Measurements from ENCODE around the gene C14orf180. TPM values are rescaled to one million over a fixed set of nuclear protein-coding genes. Genes with fewer than 3 reads are reported as not detected.

The C14orf180 gene
- total and polyA plus RNA-seq, 10 of the 15 experiments (the other 5 are each of a cell fraction or from before 2014, with no cell fraction given): not detected

- TF ChIP-seq CHD2 (IDR thresholded peaks at IDR 0.05; ENCODE audit: borderline replicate concordance, low read depth, low read length) (no peak), FOXM1 (IDR thresholded peaks at IDR 0.05; ENCODE audit: low read depth, low read length) (no peak), SMAD1 (IDR thresholded peaks at IDR 0.05; ENCODE audit: low read depth, partially characterized antibody) (no peak)
- TF ChIP-seq, protein P1, sequence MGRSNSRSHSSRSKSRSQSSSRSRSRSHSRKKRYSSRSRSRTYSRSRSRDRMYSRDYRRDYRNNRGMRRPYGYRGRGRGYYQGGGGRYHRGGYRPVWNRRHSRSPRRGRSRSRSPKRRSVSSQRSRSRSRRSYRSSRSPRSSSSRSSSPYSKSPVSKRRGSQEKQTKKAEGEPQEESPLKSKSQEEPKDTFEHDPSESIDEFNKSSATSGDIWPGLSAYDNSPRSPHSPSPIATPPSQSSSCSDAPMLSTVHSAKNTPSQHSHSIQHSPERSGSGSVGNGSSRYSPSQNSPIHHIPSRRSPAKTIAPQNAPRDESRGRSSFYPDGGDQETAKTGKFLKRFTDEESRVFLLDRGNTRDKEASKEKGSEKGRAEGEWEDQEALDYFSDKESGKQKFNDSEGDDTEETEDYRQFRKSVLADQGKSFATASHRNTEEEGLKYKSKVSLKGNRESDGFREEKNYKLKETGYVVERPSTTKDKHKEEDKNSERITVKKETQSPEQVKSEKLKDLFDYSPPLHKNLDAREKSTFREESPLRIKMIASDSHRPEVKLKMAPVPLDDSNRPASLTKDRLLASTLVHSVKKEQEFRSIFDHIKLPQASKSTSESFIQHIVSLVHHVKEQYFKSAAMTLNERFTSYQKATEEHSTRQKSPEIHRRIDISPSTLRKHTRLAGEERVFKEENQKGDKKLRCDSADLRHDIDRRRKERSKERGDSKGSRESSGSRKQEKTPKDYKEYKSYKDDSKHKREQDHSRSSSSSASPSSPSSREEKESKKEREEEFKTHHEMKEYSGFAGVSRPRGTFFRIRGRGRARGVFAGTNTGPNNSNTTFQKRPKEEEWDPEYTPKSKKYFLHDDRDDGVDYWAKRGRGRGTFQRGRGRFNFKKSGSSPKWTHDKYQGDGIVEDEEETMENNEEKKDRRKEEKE (IDR thresholded peaks at IDR 0.05): no peak
- TF ChIP-seq, protein P2, sequence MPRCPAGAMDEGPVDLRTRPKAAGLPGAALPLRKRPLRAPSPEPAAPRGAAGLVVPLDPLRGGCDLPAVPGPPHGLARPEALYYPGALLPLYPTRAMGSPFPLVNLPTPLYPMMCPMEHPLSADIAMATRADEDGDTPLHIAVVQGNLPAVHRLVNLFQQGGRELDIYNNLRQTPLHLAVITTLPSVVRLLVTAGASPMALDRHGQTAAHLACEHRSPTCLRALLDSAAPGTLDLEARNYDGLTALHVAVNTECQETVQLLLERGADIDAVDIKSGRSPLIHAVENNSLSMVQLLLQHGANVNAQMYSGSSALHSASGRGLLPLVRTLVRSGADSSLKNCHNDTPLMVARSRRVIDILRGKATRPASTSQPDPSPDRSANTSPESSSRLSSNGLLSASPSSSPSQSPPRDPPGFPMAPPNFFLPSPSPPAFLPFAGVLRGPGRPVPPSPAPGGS (IDR thresholded peaks at IDR 0.05; ENCODE audit: borderline replicate concordance, insufficient read depth, low read depth, low read length, poor library complexity, severe bottlenecking): no peak
- TF ChIP-seq, protein P3, sequence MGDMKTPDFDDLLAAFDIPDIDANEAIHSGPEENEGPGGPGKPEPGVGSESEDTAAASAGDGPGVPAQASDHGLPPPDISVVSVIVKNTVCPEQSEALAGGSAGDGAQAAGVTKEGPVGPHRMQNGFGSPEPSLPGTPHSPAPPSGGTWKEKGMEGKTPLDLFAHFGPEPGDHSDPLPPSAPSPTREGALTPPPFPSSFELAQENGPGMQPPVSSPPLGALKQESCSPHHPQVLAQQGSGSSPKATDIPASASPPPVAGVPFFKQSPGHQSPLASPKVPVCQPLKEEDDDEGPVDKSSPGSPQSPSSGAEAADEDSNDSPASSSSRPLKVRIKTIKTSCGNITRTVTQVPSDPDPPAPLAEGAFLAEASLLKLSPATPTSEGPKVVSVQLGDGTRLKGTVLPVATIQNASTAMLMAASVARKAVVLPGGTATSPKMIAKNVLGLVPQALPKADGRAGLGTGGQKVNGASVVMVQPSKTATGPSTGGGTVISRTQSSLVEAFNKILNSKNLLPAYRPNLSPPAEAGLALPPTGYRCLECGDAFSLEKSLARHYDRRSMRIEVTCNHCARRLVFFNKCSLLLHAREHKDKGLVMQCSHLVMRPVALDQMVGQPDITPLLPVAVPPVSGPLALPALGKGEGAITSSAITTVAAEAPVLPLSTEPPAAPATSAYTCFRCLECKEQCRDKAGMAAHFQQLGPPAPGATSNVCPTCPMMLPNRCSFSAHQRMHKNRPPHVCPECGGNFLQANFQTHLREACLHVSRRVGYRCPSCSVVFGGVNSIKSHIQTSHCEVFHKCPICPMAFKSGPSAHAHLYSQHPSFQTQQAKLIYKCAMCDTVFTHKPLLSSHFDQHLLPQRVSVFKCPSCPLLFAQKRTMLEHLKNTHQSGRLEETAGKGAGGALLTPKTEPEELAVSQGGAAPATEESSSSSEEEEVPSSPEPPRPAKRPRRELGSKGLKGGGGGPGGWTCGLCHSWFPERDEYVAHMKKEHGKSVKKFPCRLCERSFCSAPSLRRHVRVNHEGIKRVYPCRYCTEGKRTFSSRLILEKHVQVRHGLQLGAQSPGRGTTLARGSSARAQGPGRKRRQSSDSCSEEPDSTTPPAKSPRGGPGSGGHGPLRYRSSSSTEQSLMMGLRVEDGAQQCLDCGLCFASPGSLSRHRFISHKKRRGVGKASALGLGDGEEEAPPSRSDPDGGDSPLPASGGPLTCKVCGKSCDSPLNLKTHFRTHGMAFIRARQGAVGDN (IDR thresholded peaks at IDR 0.05): no peak
- H2AFZ ChIP-seq (ENCODE audit: control insufficient read depth, low read depth, low read length): no peak overlapping the region
- H3K4me2 ChIP-seq (ENCODE audit: control insufficient read depth, insufficient read depth): no peak overlapping the region
- no peaks in the 10 kb centered on the region for H3K9me3 ChIP-seq (replicated peaks; ENCODE audit: control insufficient read depth, insufficient read depth, low read length)
- H3K27ac ChIP-seq (ENCODE audit: control insufficient read depth, insufficient read depth): no peak overlapping the region
- DNase-seq (ENCODE audit: low read depth, low spot score): no peak
- ChIA-PET SMC1A (ENCODE audit: uncharacterized antibody, unreplicated experiment) (no interaction called here), POLR2A (no interaction called here), CTCF (interaction anchor here (0.6 to 1.1 kb wide), 3 partner anchors 387 to 485 kb away, joined by 3 to 4 read pairs (median 3); no protein-coding TSS in a partner anchor), RAD21 (ENCODE audit: unreplicated experiment) (no interaction called here)
- H3K36me3 ChIP-seq (ENCODE audit: control insufficient read depth in 2 of 2, insufficient read depth in 2 of 2, low read length in 1 of 2): no peaks in the 10 kb centered on the region
- no TSS peak for BruUV-seq (replicated peaks)
- H3K79me2 ChIP-seq (ENCODE audit: control insufficient read depth, insufficient read depth, low read length): no peaks in the 10 kb centered on the region
- H4K20me1 ChIP-seq (ENCODE audit: control insufficient read depth, insufficient read depth): no peaks in the 10 kb centered on the region
- in situ Hi-C loops (cut with MboI) (loop anchor here (5.0 kb wide), 2 partner anchors 420 to 485 kb away; no protein-coding TSS in a partner anchor), intact Hi-C loops (cut with micrococcal nuclease; ENCODE audit: unreplicated experiment) (no loop called here)
- FAIRE-seq: no peak
- WGBS (ENCODE audit: insufficient coverage, insufficient replicate concordance, low lambda C conversion rate, missing lambda C conversion rate): 25% methylated on average over 23 of the region's 23 CpGs
- no peak overlapping the region for H3K9ac ChIP-seq (ENCODE audit: control insufficient read depth, insufficient read depth, low read length)
- no peak for ATAC-seq
- H3K4me3 ChIP-seq: no peak overlapping the region
- H3K4me1 ChIP-seq (ENCODE audit: control insufficient read depth, insufficient read depth, low read length): no peaks in the 10 kb centered on the region
- H3K27me3 ChIP-seq (replicated peaks in 1 of 2; ENCODE audit: control insufficient read depth in 2 of 2, insufficient read depth in 2 of 2, low read length in 1 of 2): peaks cover 0 to 5% of the 10 kb centered on the region in 2 experiments; a peak in 2 of 4 replicates
These were observed 17.7 kb upstream of the C14orf180 start for GRCh38 chr14:104561632-104562495.

Measured in GM12878 (cell line).